HG03108 (cell line): ENCODE measurements around the gene NUDT4.

Source experiments
- ATAC-seq: cut with Tn5 transposase; IDR thresholded peaks from one replicate; pipeline ENCODE4 v1.9.1; 2021; ENCODE audit warnings: moderate library complexity; ENCODE audit not compliant: unreplicated experiment

NUDT4 gene

GRCh38 chr12:93377252-93378195 lies at the start of gene NUDT4:
TSS of gene NUDT4 (plus strand) at chr12:93377925. CDS start at chr12:93378323, 398 bp downstream.
- peak; percentile 63 for ATAC-seq

GRCh38 chr12:93333054-93333453 lies 44.7 kb upstream of the NUDT4 start:
- ATAC-seq, result no peak

- ATAC-seq, result no peak
Observed at GRCh38 chr12:93333828-93334227, 43.9 kb upstream of the NUDT4 start.

GRCh38 chr12:93335603-93336162 lies 42.0 kb upstream of the NUDT4 start:
- no peak for ATAC-seq

GRCh38 chr12:93336291-93336741 lies 41.4 kb upstream of the NUDT4 start:
- ATAC-seq, result no peak

- ATAC-seq, result no peak
Observed at GRCh38 chr12:93338598-93338997, 39.1 kb upstream of the NUDT4 start.

- ATAC-seq, result no peak
Observed at GRCh38 chr12:93339695-93340094, 38.0 kb upstream of the NUDT4 start.

- no peak for ATAC-seq
Observed at GRCh38 chr12:93341409-93342049, 36.2 kb upstream of the NUDT4 start.

- ATAC-seq, result no peak
Observed at GRCh38 chr12:93347054-93347785, 30.5 kb upstream of the NUDT4 start.

GRCh38 chr12:93348575-93349435 lies 28.9 kb upstream of the NUDT4 start:
- ATAC-seq, result no peak

GRCh38 chr12:93351726-93352125 lies 26.0 kb upstream of the NUDT4 start:
- no peak for ATAC-seq

GRCh38 chr12:93352321-93352720 lies 25.4 kb upstream of the NUDT4 start:
- no peak for ATAC-seq

- no peak for ATAC-seq
Observed at GRCh38 chr12:93356214-93356613, 21.5 kb upstream of the NUDT4 start.

GRCh38 chr12:93358058-93358457 lies 19.7 kb upstream of the NUDT4 start:
- ATAC-seq, result peak; percentile 85

- ATAC-seq, result no peak
Observed at GRCh38 chr12:93358821-93359220, 18.9 kb upstream of the NUDT4 start.

GRCh38 chr12:93360688-93361087 lies 17.0 kb upstream of the NUDT4 start:
- ATAC-seq, result no peak

- no peak for ATAC-seq
Observed at GRCh38 chr12:93361151-93361919, 16.4 kb upstream of the NUDT4 start.

- ATAC-seq, result peak; percentile 79
Observed at GRCh38 chr12:93363841-93364297, 13.9 kb upstream of the NUDT4 start.
